ENCODE data around the gene ESRRA. TPM values are rescaled to one million over a fixed set of nuclear protein-coding genes. Genes with fewer than 3 reads are reported as not detected.

Gene ESRRA
- total RNA-seq, 1 experiment from 2014 or later: 53.4 TPM

- H3K4me1 Mint-ChIP-seq (ENCODE audit: low read depth, unreplicated experiment): peaks cover 17% of the 10 kb centered on the region
- DNase-seq: no peak
- no peak for TF ChIP-seq CTCF (IDR thresholded peaks at IDR 0.05; ENCODE audit: unreplicated experiment)
- intact Hi-C loops (cut with micrococcal nuclease; ENCODE audit: unreplicated experiment): no loop called here
- H3K27me3 Mint-ChIP-seq (ENCODE audit: unreplicated experiment): peaks cover 93% of the 10 kb centered on the region
- peaks cover 4% of the 10 kb centered on the region for H3K36me3 Mint-ChIP-seq (ENCODE audit: insufficient read depth, unreplicated experiment)
- no TSS peak for BruUV-seq (replicated peaks)
- CTCF ChIA-PET: no interaction called here
- H3K27ac Mint-ChIP-seq (ENCODE audit: unreplicated experiment): no peak overlapping the region
- H3K4me3 Mint-ChIP-seq (ENCODE audit: low read depth, unreplicated experiment): no peak overlapping the region
- no peaks in the 10 kb centered on the region for H3K9me3 Mint-ChIP-seq (ENCODE audit: low read depth, unreplicated experiment)
Measured at GRCh38 chr11:64296236-64296635, 9.1 kb upstream of the ESRRA start.

- Mint-ChIP-seq H3K27me3 (ENCODE audit: unreplicated experiment) (peaks cover 89% of the 10 kb centered on the region), H3K4me1 (ENCODE audit: low read depth, unreplicated experiment) (peaks cover 17% of the 10 kb centered on the region), H3K27ac (ENCODE audit: unreplicated experiment) (no peak overlapping the region), H3K4me3 (ENCODE audit: low read depth, unreplicated experiment) (no peak overlapping the region), H3K9me3 (ENCODE audit: low read depth, unreplicated experiment) (no peaks in the 10 kb centered on the region), H3K36me3 (ENCODE audit: insufficient read depth, unreplicated experiment) (peaks cover 4% of the 10 kb centered on the region)
- no TSS peak for BruUV-seq (replicated peaks)
- intact Hi-C loops (cut with micrococcal nuclease; ENCODE audit: unreplicated experiment): no loop called here
- CTCF ChIA-PET: no interaction called here
- no peak for TF ChIP-seq CTCF (IDR thresholded peaks at IDR 0.05; ENCODE audit: unreplicated experiment)
- no peak for DNase-seq
Measured at GRCh38 chr11:64296830-64297698, 8.3 kb upstream of the ESRRA start.

GRCh38 chr11:64297699-64298358, 7.5 kb upstream of the ESRRA start:
- Mint-ChIP-seq H3K4me1 (ENCODE audit: low read depth, unreplicated experiment) (peaks cover 17% of the 10 kb centered on the region), H3K27ac (ENCODE audit: unreplicated experiment) (no peak overlapping the region), H3K4me3 (ENCODE audit: low read depth, unreplicated experiment) (no peak overlapping the region), H3K9me3 (ENCODE audit: low read depth, unreplicated experiment) (no peaks in the 10 kb centered on the region), H3K36me3 (ENCODE audit: insufficient read depth, unreplicated experiment) (peaks cover 4% of the 10 kb centered on the region), H3K27me3 (ENCODE audit: unreplicated experiment) (peaks cover 81% of the 10 kb centered on the region)
- BruUV-seq (replicated peaks): no TSS peak
- intact Hi-C loops (cut with micrococcal nuclease; ENCODE audit: unreplicated experiment): no loop called here
- no peak for DNase-seq
- no peak for TF ChIP-seq CTCF (IDR thresholded peaks at IDR 0.05; ENCODE audit: unreplicated experiment)
- CTCF ChIA-PET: no interaction called here

- Mint-ChIP-seq H3K9me3 (ENCODE audit: low read depth, unreplicated experiment) (no peaks in the 10 kb centered on the region), H3K4me3 (ENCODE audit: low read depth, unreplicated experiment) (peak overlapping the region; percentile 63), H3K4me1 (ENCODE audit: low read depth, unreplicated experiment) (peaks cover 22% of the 10 kb centered on the region), H3K27ac (ENCODE audit: unreplicated experiment) (peak overlapping the region; percentile 60), H3K27me3 (ENCODE audit: unreplicated experiment) (peaks cover 68% of the 10 kb centered on the region), H3K36me3 (ENCODE audit: insufficient read depth, unreplicated experiment) (peaks cover 4% of the 10 kb centered on the region)
- DNase-seq: peak; percentile 39
- CTCF ChIA-PET: interaction anchor here (0.6 to 1.0 kb wide), 3 partner anchors 8 to 19 kb away, joined by 3 to 6 read pairs (median 4); partner anchors contain the start of genes BAD, KCNK4 and PRDX5
- intact Hi-C loops (cut with micrococcal nuclease; ENCODE audit: unreplicated experiment): no loop called here
- no TSS peak for BruUV-seq (replicated peaks)
- no peak for TF ChIP-seq CTCF (IDR thresholded peaks at IDR 0.05; ENCODE audit: unreplicated experiment)
Measured at GRCh38 chr11:64298966-64299846, 6.1 kb upstream of the ESRRA start.
